Adipose tissue (tissue), 3 donors: ENCODE results near the gene CDK14. TPM values are rescaled to one million over a fixed set of nuclear protein-coding genes. Genes with fewer than 3 reads are reported as not detected.

Experiments used
- H3K27ac ChIP-seq: one replicate; pipeline ENCODE4 v1.5.1; 2013; ENCODE audit warnings: low read depth, low read length
- WGBS, 3 donors: extraction: QIAGEN DNeasy Blood & Tissue Kit; methylation state at CpG; one replicate each; pipeline ENCODE4 v1.1.7; 2013; 5-methylcytosine and 5-hydroxymethylcytosine counted together
- polyA plus RNA-seq, 3 donors: library from polyadenylated mRNA; stranded (reverse); fragments of 200-250 nt; gene quantifications; one replicate each; pipeline ENCODE4 v1.2.3, GENCODE V29; 2013
- donor health status: healthy with polysubstance abuse.
- donor health status: Bipolar disorder and iron deficiency.
- donor health status: healthy.

Gene CDK14
- polyA plus RNA-seq, 3 donors, result 4.5 to 14.7 (median 5.2) TPM

GRCh38 chr7:91242097-91242844 lies 646.1 kb downstream of the CDK14 start:
- 65 to 71% (median 69%) methylated on average over 8 of the region's 8 CpGs for WGBS, 3 donors
- H3K27ac ChIP-seq, result no peak overlapping the region

GRCh38 chr7:91243591-91244301 lies 647.6 kb downstream of the CDK14 start:
- 70 to 81% (median 81%) methylated on average over 6 of the region's 6 CpGs for WGBS, 3 donors
- H3K27ac ChIP-seq, result no peak overlapping the region

DNA sequence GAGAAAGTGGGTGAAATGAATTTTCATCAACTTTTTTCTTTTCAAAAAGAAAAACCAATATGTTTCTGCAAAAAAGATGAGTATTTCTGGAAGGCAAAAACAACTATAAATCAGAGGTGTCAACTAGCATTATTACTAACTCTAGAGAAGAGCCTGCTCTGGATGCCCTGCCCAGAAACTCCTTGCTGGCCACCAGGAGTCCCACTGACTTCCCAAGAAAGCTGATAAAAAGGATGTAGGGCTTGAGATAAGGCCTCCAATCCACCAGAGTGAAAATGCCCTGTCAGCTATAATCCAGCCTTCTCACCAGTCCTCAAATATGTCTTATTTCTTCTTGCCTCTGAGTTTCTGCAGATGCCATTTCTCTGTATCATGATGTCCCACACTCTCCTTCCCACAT lies 651.4 kb downstream of the CDK14 start:
- no peak overlapping the region for H3K27ac ChIP-seq

- WGBS, 3 donors, result 38 to 53% (median 46%) methylated on average over 2 of the region's 2 CpGs
- H3K27ac ChIP-seq, result no peak overlapping the region
Observed at GRCh38 chr7:91248996-91249395, 652.9 kb downstream of the CDK14 start.

DNA sequence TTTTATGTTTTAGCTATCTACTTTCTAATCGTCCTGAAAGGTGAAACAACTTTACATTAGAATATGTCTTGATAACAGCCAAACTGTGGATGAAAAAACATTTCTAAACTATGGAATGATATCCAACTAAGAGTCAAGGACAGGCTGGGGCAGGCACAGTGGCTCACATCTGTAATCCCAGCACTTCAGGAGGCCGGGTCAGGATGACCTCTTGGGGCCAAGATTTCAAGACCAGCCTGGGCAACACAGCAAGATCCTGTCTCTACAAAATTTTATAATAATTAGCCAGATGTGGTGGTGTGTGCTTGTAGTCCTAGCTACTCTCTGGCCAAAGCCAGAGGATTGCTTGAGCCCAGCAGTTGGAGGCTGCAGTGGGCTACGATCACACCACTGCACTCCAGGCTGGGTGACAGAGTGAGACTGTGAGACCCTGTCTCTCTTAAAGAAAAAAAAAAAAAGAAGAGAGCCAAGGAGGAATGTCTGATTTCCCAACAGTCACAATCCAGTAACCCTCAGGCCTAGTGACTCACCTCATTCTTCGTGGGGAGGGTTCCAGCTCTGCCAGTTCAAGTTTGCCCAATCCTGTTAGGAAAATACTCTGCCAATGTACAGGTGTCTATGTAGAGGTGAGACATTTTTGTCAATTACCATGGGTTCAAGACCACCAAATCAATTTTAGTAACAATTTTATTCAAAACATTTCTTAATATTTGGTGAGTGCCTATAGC lies 653.5 kb downstream of the CDK14 start:
- no peak overlapping the region for H3K27ac ChIP-seq
- 76 to 80% (median 77%) methylated on average over 4 of the region's 4 CpGs for WGBS, 3 donors

DNA sequence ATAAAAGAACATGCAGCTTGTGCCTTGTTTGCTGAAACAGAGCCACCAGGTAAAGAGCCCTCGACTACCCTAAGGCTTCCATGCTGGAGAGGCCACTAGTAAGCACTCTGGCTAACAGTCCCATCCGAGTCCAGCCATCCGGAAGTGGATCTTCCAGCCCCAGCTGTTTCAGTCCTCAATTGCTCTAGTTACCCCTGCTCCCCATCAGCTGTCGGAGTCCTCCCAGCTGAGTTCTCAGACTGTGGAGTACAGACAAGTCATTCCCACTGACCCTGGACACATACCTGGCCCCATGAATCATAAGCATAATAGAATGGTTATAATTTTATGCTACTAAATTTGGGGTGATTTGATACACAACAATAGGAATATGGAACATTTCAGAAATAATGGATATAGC lies 654.6 kb downstream of the CDK14 start:
- H3K27ac ChIP-seq, result no peak overlapping the region
- 86 to 89% (median 88%) methylated on average over 4 of the region's 4 CpGs for WGBS, 3 donors

DNA sequence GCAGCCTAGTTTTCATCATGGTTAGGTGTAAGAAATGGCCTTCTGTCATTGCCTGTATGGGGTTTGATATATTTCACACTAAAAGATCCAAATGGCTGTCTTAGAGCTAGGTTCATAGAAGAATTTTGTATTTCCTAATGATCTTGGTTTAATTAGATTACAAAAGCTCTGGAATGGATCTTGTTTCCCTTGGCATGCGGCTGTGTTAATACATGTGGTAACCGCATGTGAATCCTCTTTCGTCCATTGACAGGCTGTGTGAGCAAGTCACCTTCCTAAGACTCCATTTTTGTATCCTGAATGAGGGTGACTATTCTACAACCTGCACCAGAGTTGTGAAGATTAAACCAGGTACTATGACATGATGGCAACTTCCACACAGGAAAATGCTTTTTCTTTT lies 655.8 kb downstream of the CDK14 start:
- H3K27ac ChIP-seq, result no peak overlapping the region
- 87 to 93% (median 91%) methylated on average over 3 of the region's 3 CpGs for WGBS, 3 donors

Other genes starting within 250 kb of the CDK14 start
- gene GTPBP10, start 249.6 kb upstream of the CDK14 start, polyA plus RNA-seq, result 1 to 10 TPM; 7.0 to 9.3 (median 8.3) TPM
- 10 to 100 TPM in 1 of 3 donors, 1 to 10 TPM in 2; 7.0 to 11.4 (median 7.8) TPM for gene CLDN12, start 192.9 kb upstream of the CDK14 start, polyA plus RNA-seq
- not detected for gene PTTG1IP2, start 126.7 kb upstream of the CDK14 start, polyA plus RNA-seq